GM12878 (cell line): ENCODE data around the gene RABL6. TPM values are rescaled to one million over a fixed set of nuclear protein-coding genes. Genes with fewer than 3 reads are reported as not detected.
"Not testable (repeated sequence)": the region's sequence is repeated elsewhere in the genome, so short reads cannot be mapped to it uniquely, and the experiment has no call there.

Experiments
- ATAC-seq: fragments of 200-7000 bp; cut with Tn5 transposase; 3 replicates; pipeline ENCODE4 v1.9.1; 2020; ENCODE audit warnings: mild to moderate bottlenecking, moderate library complexity
- BruUV-seq: library from RNA; stranded (reverse); fragments of 400-500 nt; replicated peaks from 2 replicates; lab custom pipeline; 2021; lab: Mats Ljungman, UMichigan
- CTCF ChIA-PET: fragments of 300-600 bp; sonication (Branson Sonifier 250); formaldehyde crosslinking; extraction: SDS; loops from one replicate; lab custom pipeline; 2021; ENCODE audit warnings: inconsistent platforms; lab: Yijun Ruan, JAX
- POLR2A ChIA-PET: fragments of 350-600 bp; formaldehyde crosslinking; extraction: SDS; loops from one replicate; lab custom pipeline; 2021; ENCODE audit warnings: inconsistent platforms; lab: Charles Lee
- RAD21 ChIA-PET: fragments of 300-600 bp; sonication (Branson Sonifier 250); formaldehyde crosslinking; loops from one replicate; lab custom pipeline; 2023; ENCODE audit warnings: antibody characterized with exemption; ENCODE audit not compliant: unreplicated experiment; lab: Charles Lee
- SMC1A ChIA-PET: fragments of 300-600 bp; sonication (Branson Sonifier 250); formaldehyde crosslinking; loops from one replicate; lab custom pipeline; 2023; ENCODE audit not compliant: unreplicated experiment, uncharacterized antibody; lab: Charles Lee
- DNase-seq: peaks from one replicate; pipeline ENCODE4 v3.0.0-alpha.2; 2011; ENCODE audit warnings: low read depth, low spot score
- FAIRE-seq: peaks from 3 replicates; lab custom pipeline; 2011; peaks lifted over from hg19 to GRCh38; lab: Jason Lieb, UNC
- H2AFZ ChIP-seq: 2 replicates; pipeline ENCODE4 v1.6.0; 2011; ENCODE audit warnings: low read depth, low read length, control low read depth; ENCODE audit not compliant: control insufficient read depth
- H3K27ac ChIP-seq: 2 replicates; pipeline ENCODE4 v1.5.1; 2011; ENCODE audit warnings: control low read depth; ENCODE audit not compliant: control insufficient read depth, insufficient read depth
- H3K27me3 ChIP-seq, 2 experiments: replicated peaks in 1 of 2; 2 replicates each; pipeline versions ENCODE4 v1.6.0 to v1.6.1; 2011; ENCODE audit warnings: low read length in 1 of 2; ENCODE audit not compliant: control insufficient read depth in 2 of 2, insufficient read depth in 2 of 2
- H3K36me3 ChIP-seq, 2 experiments: 2 replicates each; pipeline ENCODE4 v1.5.1; 2011; ENCODE audit warnings: low read length in 1 of 2; ENCODE audit not compliant: control insufficient read depth in 2 of 2, insufficient read depth in 2 of 2
- H3K4me1 ChIP-seq: 2 replicates; pipeline ENCODE4 v1.6.1; 2011; ENCODE audit warnings: mild to moderate bottlenecking, low read length, moderate library complexity, mixed read lengths; ENCODE audit not compliant: control insufficient read depth, insufficient read depth
- H3K4me2 ChIP-seq: 2 replicates; pipeline ENCODE4 v1.6.0; 2011; ENCODE audit warnings: control low read depth; ENCODE audit not compliant: control insufficient read depth, insufficient read depth
- H3K4me3 ChIP-seq: fragments of 200-600 bp; sonication (generic); 2 replicates; pipeline ENCODE4 v1.5.1; 2016
- H3K79me2 ChIP-seq: 2 replicates; pipeline ENCODE4 v1.6.0; 2011; ENCODE audit warnings: low read length; ENCODE audit not compliant: control insufficient read depth, insufficient read depth
- H3K9ac ChIP-seq: 2 replicates; pipeline ENCODE4 v1.8.0; 2011; ENCODE audit warnings: low read length, control low read depth, mixed read lengths; ENCODE audit not compliant: control insufficient read depth, insufficient read depth
- H3K9me3 ChIP-seq: replicated peaks from 3 replicates; pipeline ENCODE4 v1.5.1; 2011; ENCODE audit warnings: mild to moderate bottlenecking, low read length; ENCODE audit not compliant: control insufficient read depth, insufficient read depth
- H4K20me1 ChIP-seq: 2 replicates; pipeline ENCODE4 v1.6.0; 2011; ENCODE audit not compliant: control insufficient read depth, insufficient read depth
- ASH2L ChIP-seq: fragments of 300-600, 200-600 bp; sonication (generic); IDR thresholded peaks from 2 replicates; pipeline ENCODE4 v1.6.1; 2017; ENCODE audit warnings: low read depth, mild to moderate bottlenecking, borderline replicate concordance
- ATF7 ChIP-seq: fragments of 450-650 bp; IDR thresholded peaks from 2 replicates; pipeline ENCODE4 v1.6.1; 2016; ENCODE audit warnings: low read depth, mild to moderate bottlenecking
- BHLHE40 ChIP-seq, 2 experiments: fragments of 450-650 bp in 1 of 2; IDR thresholded peaks; 2 replicates each; pipeline ENCODE4 v1.6.1; 2011 to 2017; ENCODE audit warnings: low read depth in 2 of 2, borderline replicate concordance in 1 of 2, improper control_type of control experiment in 1 of 2, low read length in 1 of 2, mild to moderate bottlenecking in 1 of 2
- CREB1 ChIP-seq: IDR thresholded peaks from 2 replicates; pipeline ENCODE4 v1.6.1; 2012; ENCODE audit warnings: low read depth, mild to moderate bottlenecking, inconsistent platforms
- CREM ChIP-seq: IDR thresholded peaks from 2 replicates; pipeline ENCODE4 v1.6.1; 2014; ENCODE audit warnings: antibody characterized with exemption, low read depth
- IKZF1 ChIP-seq: fragments of 450-650 bp; conservative IDR thresholded peaks from 2 replicates; pipeline ENCODE4 v1.6.1; 2017; ENCODE audit warnings: antibody characterized with exemption, mild to moderate bottlenecking
- IKZF2 ChIP-seq, 2 experiments: fragments of 450-650 bp; IDR thresholded peaks; 2 replicates each; pipeline ENCODE4 v1.6.1; 2017; ENCODE audit warnings: mild to moderate bottlenecking in 2 of 2, moderate library complexity in 2 of 2
- MTA2 ChIP-seq: fragments of 450-650 bp; IDR thresholded peaks from 2 replicates; pipeline ENCODE4 v1.6.1; 2016; ENCODE audit warnings: low read depth, mild to moderate bottlenecking, moderate library complexity
- NBN ChIP-seq: fragments of 450-650 bp; IDR thresholded peaks from 2 replicates; pipeline ENCODE4 v1.6.1; 2016
- POU2F2 ChIP-seq: IDR thresholded peaks from 3 replicates; pipeline ENCODE4 v1.6.1; 2011; ENCODE audit warnings: low read depth, mild to moderate bottlenecking, low read length, borderline replicate concordance
- RUNX3 ChIP-seq: IDR thresholded peaks from 2 replicates; pipeline ENCODE4 v1.6.1; 2012; ENCODE audit warnings: low read length, inconsistent platforms
- ZBTB40 ChIP-seq: fragments of 450-650 bp; IDR thresholded peaks from 2 replicates; pipeline ENCODE4 v1.6.1; 2016; ENCODE audit warnings: mild to moderate bottlenecking, moderate library complexity, borderline replicate concordance
- WGBS: methylation state at CpG from one replicate; pipeline ENCODE4 v1.1.6; 2016; ENCODE audit warnings: low lambda C conversion rate; ENCODE audit not compliant: insufficient replicate concordance, insufficient coverage; ENCODE audit errors: missing lambda C conversion rate; 5-methylcytosine and 5-hydroxymethylcytosine counted together
- in situ Hi-C: fragments of 300-500 bp; cut with MboI; formaldehyde crosslinking; loops from 9 replicates; pipeline ENCODE4 v1.14.3; 2018; ENCODE audit warnings: mixed read lengths
- intact Hi-C: fragments of 100-400 bp; cut with micrococcal nuclease; formaldehyde crosslinking; loops from one replicate; pipeline ENCODE4 v1.14.2; 2022; ENCODE audit not compliant: unreplicated experiment
- polyA plus RNA-seq, 11 experiments: library from polyadenylated mRNA; depleted of rRNA in 4 of 11; unstranded in 6 of 11; stranded (reverse) in 5 of 11; fragments of >200 nt; fragmentation: Nextera tagmentation in 4 of 11; fragmentation: Illumina TruSeq in 1 of 11; extraction: Ambion mirVana in 4 of 11; extraction: Trizol in 1 of 11; gene quantifications; 1 replicate in 1 of 11; 2 replicates in 10 of 11; pipeline versions ENCODE4 v1.2.1 to v1.2.3, GENCODE V29; 2011 to 2016; ENCODE audit warnings: inconsistent platforms in 2 of 11, missing spikeins in 2 of 11, low read depth in 1 of 11
- total RNA-seq, 4 experiments: library from RNA; depleted of rRNA in 3 of 4; stranded (reverse); fragments of >200 nt in 3 of 4; fragmentation: Illumina TruSeq in 1 of 4; extraction: Trizol in 1 of 4; gene quantifications; 2 replicates each; pipeline versions ENCODE4 v1.2.1 to v1.2.3, GENCODE V29; 2013 to 2021

The RABL6 gene
- total and polyA plus RNA-seq, 10 of the 15 experiments (the other 5 are each of a cell fraction or from before 2014, with no cell fraction given): 1.4 to 134 (median 42.7) TPM

- H3K27me3 ChIP-seq, BruUV-seq, in situ Hi-C loops, H3K79me2 ChIP-seq, intact Hi-C loops, H3K9me3 ChIP-seq, H3K36me3 ChIP-seq, H4K20me1 ChIP-seq: not testable (repeated sequence)
- SMC1A ChIA-PET: interaction anchor here (1.1 to 3.7 kb wide), 8 partner anchors 12 to 269 kb away, joined by 3 to 23 read pairs (median 4); no protein-coding TSS in a partner anchor
- FAIRE-seq (peak; percentile 88), DNase-seq (peak; percentile 40), ATAC-seq (peak; percentile 91)
- RAD21 ChIA-PET: interaction anchor here (0.6 to 1.9 kb wide), 13 partner anchors 11 to 269 kb away, joined by 3 to 9 read pairs (median 4); partner anchors contain the start of genes PAXX and TMEM141
- H3K4me2 ChIP-seq: peak overlapping the region; percentile 81
- 0 out of 2 replicates have a peak, but pooled peaks have one; percentile 10 for TF ChIP-seq ZBTB40
- TF ChIP-seq CREM: 0 out of 2 replicates have a peak, but pooled peaks have one; percentile 30
- 0 out of 2 replicates have a peak, but pooled peaks have one; percentile 31 for TF ChIP-seq NBN
- TF ChIP-seq ASH2L: 0 out of 2 replicates have a peak, but pooled peaks have one; percentile 79
- peak in 1 of 2 experiments; percentile 68; a peak in 2 of 4 replicates for TF ChIP-seq BHLHE40 (IDR thresholded peaks at IDR 0.05; ENCODE audit: borderline replicate concordance in 1 of 2, low read depth in 2 of 2, low read length in 1 of 2)
- TF ChIP-seq POU2F2: peak; percentile 38; the same call in 1 of the 3 replicates
- TF ChIP-seq ATF7: peak; percentile 36
- peak; percentile 41; the same call in 1 of the 2 replicates for TF ChIP-seq IKZF1
- peak; percentile 44 to 46; a peak in 2 of 4 replicates for TF ChIP-seq IKZF2 (IDR thresholded peaks at IDR 0.05)
- TF ChIP-seq RUNX3: 0 out of 2 replicates have a peak, but pooled peaks have one; percentile 14
- TF ChIP-seq CREB1: peak; percentile 33; the same call in 1 of the 2 replicates
- peak; percentile 7; the same call in 1 of the 2 replicates for TF ChIP-seq MTA2
- H3K9ac ChIP-seq: peak overlapping the region; percentile 22; the same call in 1 of the 2 replicates
- peaks cover 26% of the 10 kb centered on the region for H3K4me1 ChIP-seq
- CTCF ChIA-PET: interaction anchor here (0.8 to 9.3 kb wide), 15 partner anchors 10 to 471 kb away, joined by 3 to 163 read pairs (median 4); partner anchors contain the start of genes TMEM141 and TRAF2
- H2AFZ ChIP-seq: peak overlapping the region; percentile 63
- peak overlapping the region; percentile 62 for H3K4me3 ChIP-seq
- H3K27ac ChIP-seq: peak overlapping the region; percentile 79
- POLR2A ChIA-PET: interaction anchor here (0.5 to 1.5 kb wide), 7 partner anchors 12 to 444 kb away, joined by 3 to 5 read pairs (median 4); no protein-coding TSS in a partner anchor
- 4% methylated on average over 14 of the region's 14 CpGs for WGBS
These were observed 41.9 kb upstream of the RABL6 start for GRCh38 chr9:136765745-136766409.
